Hindlimb muscle (tissue), 1 donor: ENCODE measurements around the gene CD8B2. TPM values are rescaled to one million over a fixed set of nuclear protein-coding genes. Genes with fewer than 3 reads are reported as not detected.
"Not testable (repeated sequence)": the region's sequence is repeated elsewhere in the genome, so short reads cannot be mapped to it uniquely, and the experiment has no call there.

Experiments used
- DNase-seq: peaks from one replicate; pipeline ENCODE4 v3.0.0-alpha.2; 2013
- polyA plus RNA-seq: library from polyadenylated mRNA; unstranded; fragments of 120-200 nt; gene quantifications from one replicate; pipeline ENCODE4 v1.2.1, GENCODE V29; 2013; ENCODE audit not compliant: insufficient read length

The CD8B2 gene
- polyA plus RNA-seq, 1 donor: not detected

- DNase-seq: not testable (repeated sequence)
Observed at GRCh38 chr2:106513391-106513790, 26.2 kb downstream of the CD8B2 start.

GRCh38 chr2:106514827-106515226, 27.7 kb downstream of the CD8B2 start:
- not testable (repeated sequence) for DNase-seq

- DNase-seq: no peak
Observed at GRCh38 chr2:106516436-106516835, 29.3 kb downstream of the CD8B2 start.

- no peak for DNase-seq
Observed at GRCh38 chr2:106516864-106517263, 29.7 kb downstream of the CD8B2 start.

GRCh38 chr2:106517329-106517728, 30.2 kb downstream of the CD8B2 start:
- DNase-seq: no peak

- no peak for DNase-seq
Observed at GRCh38 chr2:106519767-106520166, 32.6 kb downstream of the CD8B2 start.

GRCh38 chr2:106521016-106521415, 33.9 kb downstream of the CD8B2 start:
- no peak for DNase-seq

- DNase-seq: no peak
Observed at GRCh38 chr2:106523976-106524665, 37.0 kb downstream of the CD8B2 start.

GRCh38 chr2:106530866-106531265, 43.7 kb downstream of the CD8B2 start:
- DNase-seq: no peak

- no peak for DNase-seq
Observed at GRCh38 chr2:106531676-106532214, 44.6 kb downstream of the CD8B2 start.

GRCh38 chr2:106532236-106532635, 45.1 kb downstream of the CD8B2 start:
- DNase-seq: no peak

- no peak for DNase-seq
Observed at GRCh38 chr2:106534471-106534870, 47.3 kb downstream of the CD8B2 start.

- DNase-seq: no peak
Observed at GRCh38 chr2:106536490-106536889, 49.3 kb downstream of the CD8B2 start.

- DNase-seq: peak; percentile 27
Observed at GRCh38 chr2:106537047-106537446, 49.9 kb downstream of the CD8B2 start.

GRCh38 chr2:106537791-106538191, 50.6 kb downstream of the CD8B2 start:
- no peak for DNase-seq

- no peak for DNase-seq
Observed at GRCh38 chr2:106540886-106541285, 53.7 kb downstream of the CD8B2 start.

- DNase-seq: no peak
Observed at GRCh38 chr2:106541333-106541732, 54.2 kb downstream of the CD8B2 start.

GRCh38 chr2:106542746-106543359, 55.7 kb downstream of the CD8B2 start:
- peak; percentile 68 for DNase-seq

GRCh38 chr2:106545007-106545406, 57.8 kb downstream of the CD8B2 start:
- DNase-seq: no peak

- DNase-seq: no peak
Observed at GRCh38 chr2:106546391-106546990, 59.3 kb downstream of the CD8B2 start.

- no peak for DNase-seq
Observed at GRCh38 chr2:106547164-106547903, 60.2 kb downstream of the CD8B2 start.

- no peak for DNase-seq
Observed at GRCh38 chr2:106551417-106552130, 64.4 kb downstream of the CD8B2 start.
